GM10847 (cell line): Measurements from ENCODE around the gene BCAM.

Experiments used
- POLR2A ChIP-seq: IDR thresholded peaks from 2 replicates; pipeline ENCODE4 v1.6.1; 2011; ENCODE audit not compliant: insufficient read length; ENCODE audit errors: extremely low read depth

The BCAM gene

GRCh38 chr19:44808463-44809371 lies at the start of gene BCAM:
TSS of gene BCAM (plus strand) at chr19:44809103. CDS start at chr19:44809125, 22 bp downstream.
- no peak for TF ChIP-seq POLR2A

- TF ChIP-seq POLR2A, result no peak
These were observed 46.9 kb upstream of the BCAM start for GRCh38 chr19:44762038-44762437.

- no peak for TF ChIP-seq POLR2A
These were observed 43.6 kb upstream of the BCAM start for GRCh38 chr19:44765033-44765948.

GRCh38 chr19:44765949-44766335 lies 43.0 kb upstream of the BCAM start:
- TF ChIP-seq POLR2A, result no peak

- TF ChIP-seq POLR2A, result no peak
These were observed 41.4 kb upstream of the BCAM start for GRCh38 chr19:44767295-44768180.

GRCh38 chr19:44770550-44771257 lies 38.2 kb upstream of the BCAM start:
- no peak for TF ChIP-seq POLR2A

- TF ChIP-seq POLR2A, result no peak
These were observed 35.9 kb upstream of the BCAM start for GRCh38 chr19:44772959-44773358.

- TF ChIP-seq POLR2A, result no peak
These were observed 33.1 kb upstream of the BCAM start for GRCh38 chr19:44775676-44776240.

GRCh38 chr19:44776402-44777096 lies 32.4 kb upstream of the BCAM start:
- no peak for TF ChIP-seq POLR2A

- TF ChIP-seq POLR2A, result no peak
These were observed 31.1 kb upstream of the BCAM start, which contains the start of gene CBLC for GRCh38 chr19:44777715-44778347. TSS of gene CBLC (plus strand) at chr19:44777890. CDS start at chr19:44777932, 42 bp downstream.

GRCh38 chr19:44779150-44779549 lies 29.8 kb upstream of the BCAM start:
- no peak for TF ChIP-seq POLR2A

- no peak for TF ChIP-seq POLR2A
These were observed 26.2 kb upstream of the BCAM start for GRCh38 chr19:44782729-44783128.

GRCh38 chr19:44783545-44783944 lies 25.4 kb upstream of the BCAM start:
- TF ChIP-seq POLR2A, result no peak

GRCh38 chr19:44785271-44785670 lies 23.6 kb upstream of the BCAM start:
- TF ChIP-seq POLR2A, result no peak
